ENCODE results near the gene LLPH.

GRCh38 chr12:66087365-66087943, 43.1 kb downstream of the LLPH start:
- TF ChIP-seq FOXJ3 (CRISPR knock-in tag; IDR thresholded peaks at IDR 0.05) (no peak), USF2 (IDR thresholded peaks at IDR 0.05; ENCODE audit: borderline replicate concordance, low read depth, low read length) (no peak), CTCF (IDR thresholded peaks at IDR 0.05) (peak; percentile 89), RFX5 (IDR thresholded peaks at IDR 0.05; ENCODE audit: low read length) (no peak), POLR2AphosphoS5 (IDR thresholded peaks at IDR 0.05; ENCODE audit: low read depth, low read length) (no peak), SMC3 (IDR thresholded peaks at IDR 0.05; ENCODE audit: low read depth, low read length) (peak; percentile 65)

All from SK-N-SH (cell line).